HG03571 (cell line): ENCODE measurements around the gene AGPAT3.

Experiments used
- ATAC-seq: cut with Tn5 transposase; IDR thresholded peaks from one replicate; pipeline ENCODE4 v1.9.1; 2021; ENCODE audit not compliant: unreplicated experiment

AGPAT3 gene

DNA sequence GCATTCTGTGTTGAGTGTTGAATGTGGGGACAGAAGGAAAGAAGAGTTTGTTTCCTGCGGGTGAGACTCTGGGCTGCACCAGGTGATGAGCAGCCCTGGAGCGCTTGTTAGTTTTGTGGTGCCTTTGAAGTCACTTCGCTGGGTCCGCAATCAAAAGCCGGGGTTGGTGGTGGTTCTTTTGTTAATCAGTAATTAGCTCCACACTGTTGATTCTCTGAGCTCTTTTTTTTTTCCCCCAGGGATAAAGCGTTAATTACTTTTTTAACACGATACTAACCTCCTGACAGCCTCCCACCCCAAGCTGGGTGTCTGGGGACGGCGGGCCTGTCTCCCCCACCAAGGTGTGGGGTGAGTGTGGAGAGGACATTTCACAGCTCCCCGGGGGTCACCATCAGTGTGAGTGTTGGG lies 56.6 kb downstream of the AGPAT3 start:
- ATAC-seq, result no peak

GRCh38 chr21:43921979-43922945 lies 57.2 kb downstream of the AGPAT3 start:
- ATAC-seq, result no peak

GRCh38 chr21:43922949-43923348 lies 57.9 kb downstream of the AGPAT3 start:
- no peak for ATAC-seq

GRCh38 chr21:43923391-43923790 lies 58.4 kb downstream of the AGPAT3 start:
- no peak for ATAC-seq

DNA sequence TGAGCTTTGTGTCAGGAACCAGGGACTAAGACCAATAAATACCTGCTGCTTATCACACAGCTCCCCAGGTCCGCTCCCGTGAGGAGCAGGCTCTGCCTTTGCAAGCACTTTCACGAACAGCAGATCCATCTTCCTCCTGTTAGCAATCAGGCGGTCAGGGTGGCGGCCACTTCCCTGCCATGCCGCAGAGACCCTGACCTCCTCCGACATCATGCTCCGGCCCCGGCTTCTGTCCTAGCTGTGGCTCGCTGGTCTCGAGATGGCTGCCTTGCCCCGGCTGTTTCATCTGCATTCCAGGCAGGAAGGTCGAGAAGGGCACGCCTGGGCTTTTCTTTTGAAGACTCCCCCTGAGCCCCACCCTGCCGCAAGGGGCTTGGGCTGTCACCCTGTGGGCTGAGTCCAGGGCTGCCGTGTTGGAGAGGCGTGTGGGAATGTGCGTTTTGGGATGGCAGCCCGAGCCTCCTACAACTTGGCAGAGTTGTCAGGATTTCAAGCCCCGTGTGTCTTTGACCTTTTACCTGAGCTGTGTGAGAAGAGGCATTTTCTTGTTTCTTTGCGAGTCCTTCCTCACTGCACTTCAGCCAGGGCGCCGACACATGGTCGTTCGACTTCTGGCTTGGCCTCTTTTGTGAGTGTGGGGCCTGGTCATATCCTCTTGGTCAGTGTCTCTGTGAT lies 59.5 kb downstream of the AGPAT3 start:
- ATAC-seq, result no peak

- ATAC-seq, result no peak
Measured at GRCh38 chr21:43925096-43925481, 60.1 kb downstream of the AGPAT3 start.

DNA sequence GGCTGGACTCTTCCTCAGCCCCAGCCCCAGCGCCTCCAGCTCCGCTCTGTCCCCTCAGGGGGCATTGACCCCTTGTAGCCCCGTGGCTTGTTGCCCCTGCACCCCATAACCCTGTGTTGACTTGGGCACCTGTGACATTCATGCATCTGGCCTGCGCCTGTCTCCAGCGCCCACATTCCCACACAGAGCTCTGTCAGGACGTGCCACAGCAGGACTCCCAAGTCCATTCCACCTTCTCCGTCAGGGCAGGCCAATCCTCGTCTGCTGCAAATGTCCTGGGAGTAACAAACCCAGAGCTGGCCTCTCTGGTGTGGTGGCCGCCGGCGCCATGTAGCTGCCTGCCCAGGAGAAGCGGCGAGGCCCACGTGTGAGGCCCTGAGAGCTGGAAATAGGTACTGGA lies 60.6 kb downstream of the AGPAT3 start:
- no peak for ATAC-seq

- ATAC-seq, result no peak
Measured at GRCh38 chr21:43926196-43926595, 61.2 kb downstream of the AGPAT3 start.

DNA sequence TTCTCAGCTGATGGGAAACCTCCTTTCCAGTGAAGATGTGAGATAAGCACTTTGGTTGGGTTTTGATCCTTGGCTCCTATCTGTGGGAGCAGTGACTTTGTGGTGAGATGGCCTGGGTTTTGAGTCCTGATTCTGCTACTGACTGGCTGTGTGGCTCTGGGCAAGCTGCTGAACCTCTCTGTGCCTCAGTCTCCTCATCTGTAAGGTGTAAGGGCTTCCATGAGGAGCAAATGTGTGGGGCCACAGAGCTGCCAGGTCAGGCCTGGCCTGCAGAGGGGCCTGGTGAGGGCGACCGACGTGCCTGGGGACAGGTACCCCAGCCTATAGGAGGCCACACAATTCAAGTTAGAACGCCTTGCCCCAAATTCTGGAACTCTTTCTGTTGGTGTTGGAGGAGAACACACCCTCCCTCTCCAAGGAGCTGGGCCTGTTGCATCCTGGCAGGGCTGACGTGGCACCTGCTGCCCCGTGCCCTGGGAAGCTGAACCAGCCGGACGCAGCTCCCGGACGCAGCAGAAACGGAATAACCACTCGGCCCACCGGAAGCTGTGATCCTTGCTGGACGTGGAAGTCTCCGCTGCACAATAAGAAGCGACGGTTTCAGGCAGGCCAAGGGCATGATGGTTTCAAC lies 62.7 kb downstream of the AGPAT3 start:
- no peak for ATAC-seq

DNA sequence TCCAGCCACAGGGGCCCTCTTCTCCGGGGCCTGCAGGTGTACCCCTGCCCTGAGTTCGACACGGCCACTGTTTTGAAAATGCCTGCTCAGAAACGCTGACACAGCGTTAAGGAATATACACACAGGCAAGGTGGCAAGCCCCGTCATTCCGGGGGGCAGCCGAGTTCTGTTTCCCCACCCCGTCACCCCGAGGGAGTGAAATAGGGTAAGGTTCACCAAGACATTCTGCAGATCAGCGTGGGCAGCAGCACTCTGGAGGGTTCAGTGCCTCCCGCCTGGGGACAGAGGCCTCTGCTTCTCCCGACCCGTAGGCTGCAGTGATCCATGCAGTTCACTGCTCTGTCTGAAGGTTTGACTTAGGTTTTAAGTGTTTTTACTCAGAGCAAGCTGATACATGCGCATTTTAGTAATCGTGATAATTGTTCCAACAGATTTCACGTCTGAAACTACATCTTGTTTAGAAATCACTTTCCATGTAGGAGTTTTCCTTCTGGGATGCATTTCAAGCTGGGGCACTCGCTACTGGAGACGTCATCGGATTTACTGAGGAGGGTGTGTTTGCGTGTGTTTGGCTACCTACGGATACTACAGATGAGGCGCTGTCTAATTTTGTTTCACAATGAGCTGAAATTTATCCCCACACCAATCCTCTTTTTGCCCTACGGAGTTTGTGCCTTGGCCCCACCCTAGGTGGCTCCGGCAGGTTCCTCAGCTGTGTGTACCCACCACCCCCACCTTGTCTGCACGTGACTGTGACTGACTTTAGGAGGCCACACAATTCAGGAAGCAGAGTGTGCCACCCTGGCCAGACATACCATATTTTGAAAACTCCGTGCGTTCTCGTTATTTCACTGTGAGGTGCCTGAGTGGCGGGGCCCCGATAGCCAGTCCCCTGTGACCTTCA lies 63.5 kb downstream of the AGPAT3 start:
- ATAC-seq, result no peak

DNA sequence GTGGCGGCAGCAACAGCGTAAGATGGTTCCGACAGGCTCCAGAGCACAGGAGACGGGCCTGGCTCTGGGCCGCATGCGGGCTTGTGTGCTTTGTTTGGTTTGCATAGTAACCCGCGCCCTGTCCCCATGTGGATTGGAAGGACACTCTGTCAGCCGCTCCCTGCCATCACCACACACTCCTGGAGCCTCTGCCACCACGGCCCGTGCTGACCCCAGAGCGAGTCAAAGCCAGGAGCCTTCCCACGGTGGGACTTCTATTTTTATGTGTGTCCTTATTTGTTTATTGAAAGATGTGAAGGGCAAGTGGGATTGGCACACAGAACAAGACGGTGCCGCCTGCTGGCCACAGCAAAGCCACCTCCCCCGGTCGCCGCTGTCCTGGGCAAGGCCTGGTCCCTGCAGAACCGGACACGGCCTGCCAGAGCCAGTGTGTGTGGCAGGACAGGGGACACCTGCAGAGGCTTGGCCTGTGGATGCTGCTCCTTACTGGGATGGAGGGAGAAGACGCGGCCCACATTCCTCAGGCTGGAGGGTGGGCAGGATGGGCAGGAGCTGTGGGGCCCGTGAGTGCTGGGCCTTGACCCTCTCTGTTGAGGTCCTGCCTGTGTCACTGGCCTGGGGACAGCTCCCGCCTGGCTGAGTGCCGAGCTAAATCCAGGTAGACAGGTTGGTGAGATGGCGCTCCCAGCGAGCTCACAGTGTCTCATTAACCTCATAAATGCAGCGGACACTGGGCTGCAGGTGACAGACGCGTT lies 64.4 kb downstream of the AGPAT3 start:
- no peak for ATAC-seq

- ATAC-seq, result no peak
Measured at GRCh38 chr21:43930074-43930847, 65.2 kb downstream of the AGPAT3 start.

- no peak for ATAC-seq
Measured at GRCh38 chr21:43930848-43931375, 65.9 kb downstream of the AGPAT3 start.

DNA sequence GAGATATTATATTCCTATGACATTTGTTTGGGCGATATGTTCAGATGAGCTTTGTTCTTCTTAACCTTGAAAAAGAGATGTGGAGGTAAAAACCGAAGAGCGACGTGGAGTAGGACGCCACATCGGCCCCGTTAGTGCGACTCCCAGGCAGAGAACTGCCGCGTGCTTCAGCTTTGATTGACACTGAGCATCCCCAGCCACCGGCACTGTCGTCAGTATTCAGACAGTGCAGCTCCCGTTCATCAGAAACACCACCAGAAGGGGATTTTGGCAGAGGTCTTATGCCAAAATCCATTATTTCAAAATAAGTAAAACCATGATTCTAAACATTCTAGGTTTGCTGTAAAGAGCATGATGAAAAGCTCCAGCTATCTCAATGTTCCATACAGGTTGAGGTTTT lies 66.5 kb downstream of the AGPAT3 start:
- ATAC-seq, result no peak

DNA sequence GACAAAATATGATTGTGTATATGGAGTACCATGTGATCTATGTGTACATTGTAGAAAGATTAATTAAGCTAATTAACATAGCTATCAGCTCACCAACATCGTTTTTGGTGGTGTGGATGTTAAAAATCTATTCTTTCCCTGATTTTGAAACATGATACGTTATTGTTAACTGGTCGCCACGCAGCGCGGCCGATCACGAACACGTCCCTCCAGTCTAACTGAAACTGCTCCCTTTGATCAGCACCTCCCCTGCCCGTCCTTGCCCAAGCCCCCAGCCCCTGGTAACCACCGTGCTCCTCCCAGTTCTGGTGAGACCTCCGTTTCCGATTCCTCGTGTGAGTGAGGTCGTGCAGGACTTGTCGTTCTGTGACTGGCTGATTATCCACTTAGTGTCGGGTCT lies 67.0 kb downstream of the AGPAT3 start:
- no peak for ATAC-seq

DNA sequence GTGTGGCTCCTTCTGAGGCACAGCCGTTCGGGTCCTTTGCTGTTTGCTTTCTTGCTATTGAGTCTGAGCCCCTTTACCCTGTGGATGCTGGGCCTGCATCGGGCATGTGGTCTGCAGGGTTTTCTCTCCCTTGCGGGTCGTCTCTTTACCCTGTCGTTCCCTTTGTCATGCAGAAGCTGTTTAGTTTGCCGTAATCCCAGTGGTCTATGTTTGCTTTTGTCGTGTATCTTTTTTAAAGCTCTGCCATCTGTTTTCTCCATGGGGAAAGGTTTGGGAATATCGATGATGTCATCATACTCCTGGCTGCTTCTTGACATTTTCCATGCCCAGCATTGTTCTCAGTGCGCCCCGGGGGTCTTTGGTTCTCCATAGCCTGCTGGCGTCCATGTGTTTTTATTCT lies 68.2 kb downstream of the AGPAT3 start:
- no peak for ATAC-seq

GRCh38 chr21:43933680-43934079 lies 68.7 kb downstream of the AGPAT3 start:
- no peak for ATAC-seq

GRCh38 chr21:43934116-43934515 lies 69.1 kb downstream of the AGPAT3 start:
- no peak for ATAC-seq
